SK-N-SH (cell line): Measurements from ENCODE around the gene MASP1. TPM values are rescaled to one million over a fixed set of nuclear protein-coding genes. Genes with fewer than 3 reads are reported as not detected.

ENCODE experiments used
- CTCF ChIA-PET: fragments of 300-600, 350-600 bp; formaldehyde crosslinking; extraction: SDS; loops from one replicate; lab custom pipeline; 2021; lab: Yijun Ruan, JAX
- POLR2A ChIA-PET: fragments of 350-600 bp; sonication (Branson Sonifier 250); formaldehyde crosslinking; extraction: SDS; loops from one replicate; lab custom pipeline; 2020; ENCODE audit warnings: antibody characterized with exemption, inconsistent platforms; lab: Yijun Ruan, JAX
- DNase-seq: peaks from one replicate; pipeline ENCODE4 v3.0.0; 2012
- H2AFZ ChIP-seq: fragments of 200-600 bp; sonication (generic); 2 replicates; pipeline ENCODE4 v1.8.1; 2016; ENCODE audit warnings: antibody characterized with exemption, mild to moderate bottlenecking, low read depth
- H3F3A ChIP-seq: fragments of 200-600 bp; sonication (generic); replicated peaks from 2 replicates; pipeline ENCODE3; 2016; ENCODE audit warnings: antibody characterized with exemption, mild to moderate bottlenecking; ENCODE audit not compliant: insufficient read depth
- H3K27ac ChIP-seq, 2 experiments: fragments of 200-500 bp in 1 of 2; fragments of 200-600 bp in 1 of 2; sonication (Bioruptor generic) in 1 of 2; sonication (generic), shearing (Covaris generic) in 1 of 2; 2 replicates each; pipeline versions ENCODE4 v1.5.1 to v1.6.1; 2014 to 2016; ENCODE audit warnings: low read depth in 2 of 2, inconsistent platforms in 1 of 2, low read length in 1 of 2, mild to moderate bottlenecking in 1 of 2, mixed read lengths in 1 of 2
- H3K27me3 ChIP-seq: fragments of 200-600 bp; sonication (generic), shearing (Covaris generic); 2 replicates; pipeline ENCODE4 v1.6.1; 2016; ENCODE audit warnings: mixed run types; ENCODE audit not compliant: insufficient read depth
- H3K36me3 ChIP-seq, 2 experiments: fragments of 200-500 bp in 1 of 2; fragments of 200-600 bp in 1 of 2; sonication (Bioruptor generic) in 1 of 2; sonication (generic) in 1 of 2; replicated peaks in 1 of 2; 2 replicates each; pipeline versions ENCODE3 to v1.5.1; 2014 to 2016; ENCODE audit warnings: low read length in 1 of 2, mild to moderate bottlenecking in 1 of 2; ENCODE audit not compliant: insufficient read depth in 2 of 2, control insufficient read depth in 1 of 2
- H3K4me1 ChIP-seq, 2 experiments: fragments of 200-500 bp in 1 of 2; fragments of 200-600 bp in 1 of 2; sonication (Bioruptor generic) in 1 of 2; sonication (generic), shearing (Covaris generic) in 1 of 2; 2 replicates each; pipeline versions ENCODE4 v1.5.1 to v1.6.1; 2014 to 2016; ENCODE audit warnings: low read depth in 1 of 2, low read length in 1 of 2, mixed run types in 1 of 2; ENCODE audit not compliant: insufficient read depth in 2 of 2, control insufficient read depth in 1 of 2
- H3K4me2 ChIP-seq: fragments of 200-600 bp; sonication (generic), shearing (Covaris generic); 2 replicates; pipeline ENCODE4 v1.6.1; 2017; ENCODE audit warnings: mixed run types
- H3K4me3 ChIP-seq, 2 experiments: fragments of 200-500 bp in 1 of 2; fragments of 200-600 bp in 1 of 2; sonication (Bioruptor generic) in 1 of 2; sonication (generic), shearing (Covaris generic) in 1 of 2; 2 replicates each; pipeline versions ENCODE4 v1.5.1 to v1.8.1; 2014 to 2016; ENCODE audit warnings: low read depth in 2 of 2, inconsistent platforms in 1 of 2, low read length in 1 of 2, mild to moderate bottlenecking in 1 of 2, mixed read lengths in 1 of 2, moderate library complexity in 1 of 2
- H3K79me2 ChIP-seq: fragments of 200-600 bp; sonication (generic); 2 replicates; pipeline ENCODE4 v1.8.1; 2017; ENCODE audit warnings: mild to moderate bottlenecking; ENCODE audit not compliant: insufficient read depth
- H3K9ac ChIP-seq: fragments of 200-600 bp; sonication (generic); 2 replicates; pipeline ENCODE4 v1.6.1; 2017; ENCODE audit warnings: mixed run types
- H3K9me2 ChIP-seq: fragments of 200-600 bp; sonication (generic); 2 replicates; pipeline ENCODE4 v1.6.1; 2017; ENCODE audit warnings: mixed run types
- H3K9me3 ChIP-seq: fragments of 200-600 bp; sonication (generic); 2 replicates; pipeline ENCODE4 v1.6.1; 2017; ENCODE audit warnings: mixed run types, mild to moderate bottlenecking, moderate library complexity
- H4K20me1 ChIP-seq: fragments of 200-600 bp; sonication (generic); 2 replicates; pipeline ENCODE4 v1.6.1; 2017; ENCODE audit warnings: mild to moderate bottlenecking, mixed run types; ENCODE audit not compliant: insufficient read depth
- EP300 ChIP-seq, 2 experiments: IDR thresholded peaks; 2 replicates each; pipeline versions ENCODE4 v1.4.0 to v1.6.1; 2012; ENCODE audit warnings: borderline replicate concordance in 1 of 2, low read depth in 1 of 2, low read length in 1 of 2
- POLR2AphosphoS5 ChIP-seq: IDR thresholded peaks from 2 replicates; pipeline ENCODE4 v1.6.1; 2012; ENCODE audit warnings: low read depth, low read length
- YY1 ChIP-seq: IDR thresholded peaks from 2 replicates; pipeline ENCODE4 v1.4.0; 2012; ENCODE audit warnings: low read depth, mild to moderate bottlenecking
- WGBS: methylation state at CpG from one replicate; pipeline ENCODE4 v1.1.6; 2017; ENCODE audit warnings: low lambda C conversion rate; 5-methylcytosine and 5-hydroxymethylcytosine counted together
- polyA plus RNA-seq, 3 experiments: library from polyadenylated mRNA; depleted of rRNA; stranded (reverse); fragments of >200 nt; gene quantifications; 2 replicates each; pipeline ENCODE4 v1.2.3, GENCODE V29; 2012
- TF ChIP-seq, protein P1 (sequence below): fragments of 150-350 bp; IDR thresholded peaks from 2 replicates; pipeline ENCODE4 v1.6.1; 2016; ENCODE audit warnings: mild to moderate bottlenecking, low read depth, low read length
- TF ChIP-seq, protein P2 (sequence below): fragments of 200-600 bp; sonication (generic); IDR thresholded peaks from 2 replicates; pipeline ENCODE4 v1.6.1; 2017; ENCODE audit warnings: antibody characterized with exemption, mild to moderate bottlenecking, moderate library complexity

Gene MASP1
- polyA plus RNA-seq, 1 of the 3 experiments (the other 2 are of a cell fraction) = not detected

DNA sequence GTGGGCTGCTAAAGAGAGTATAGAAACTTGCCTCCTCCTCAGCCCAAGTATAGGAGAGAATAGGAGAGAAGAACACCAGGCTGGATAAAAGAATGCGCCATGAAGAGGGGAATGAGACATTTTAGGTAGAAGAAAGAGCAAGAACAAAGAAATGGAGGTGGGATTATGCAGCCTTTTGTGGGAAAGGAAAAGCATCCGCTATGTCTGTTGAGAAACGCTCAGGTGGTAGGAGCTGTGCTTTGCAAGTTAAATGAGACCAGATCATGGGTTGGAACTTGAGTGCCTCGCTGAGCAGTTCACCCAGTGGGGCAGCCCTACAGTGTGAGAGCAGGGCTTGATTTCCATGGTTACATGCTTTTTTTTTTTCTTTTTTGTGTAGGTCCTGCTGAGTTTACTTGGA, 105.8 kb downstream of the MASP1 start:
- Histone ChIP-seq H3K79me2 (no peaks in the 10 kb centered on the region), H4K20me1 (no peaks in the 10 kb centered on the region), H3K4me2 (no peak overlapping the region), H3K27me3 (no peaks in the 10 kb centered on the region), H2AFZ (no peak overlapping the region), H3K4me3 (no peak overlapping the region), H3K27ac (no peak overlapping the region), H3F3A (no peaks in the 10 kb centered on the region), H3K9me3 (no peaks in the 10 kb centered on the region), H3K9ac (no peak overlapping the region), H3K9me2 (no peaks in the 10 kb centered on the region), H3K4me1 (peaks cover 0 to 13% of the 10 kb centered on the region in 2 experiments; a peak in 1 of 4 replicates), H3K36me3 (no peaks in the 10 kb centered on the region)
- ChIA-PET CTCF (interaction anchor here (0.7 kb wide), 1 partner anchor 140 kb away, joined by 3 read pairs; no protein-coding TSS in a partner anchor), POLR2A (no interaction called here)
- no peak for DNase-seq
- TF ChIP-seq, protein P1, sequence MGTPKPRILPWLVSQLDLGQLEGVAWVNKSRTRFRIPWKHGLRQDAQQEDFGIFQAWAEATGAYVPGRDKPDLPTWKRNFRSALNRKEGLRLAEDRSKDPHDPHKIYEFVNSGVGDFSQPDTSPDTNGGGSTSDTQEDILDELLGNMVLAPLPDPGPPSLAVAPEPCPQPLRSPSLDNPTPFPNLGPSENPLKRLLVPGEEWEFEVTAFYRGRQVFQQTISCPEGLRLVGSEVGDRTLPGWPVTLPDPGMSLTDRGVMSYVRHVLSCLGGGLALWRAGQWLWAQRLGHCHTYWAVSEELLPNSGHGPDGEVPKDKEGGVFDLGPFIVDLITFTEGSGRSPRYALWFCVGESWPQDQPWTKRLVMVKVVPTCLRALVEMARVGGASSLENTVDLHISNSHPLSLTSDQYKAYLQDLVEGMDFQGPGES = no peak
- TF ChIP-seq, protein P2, sequence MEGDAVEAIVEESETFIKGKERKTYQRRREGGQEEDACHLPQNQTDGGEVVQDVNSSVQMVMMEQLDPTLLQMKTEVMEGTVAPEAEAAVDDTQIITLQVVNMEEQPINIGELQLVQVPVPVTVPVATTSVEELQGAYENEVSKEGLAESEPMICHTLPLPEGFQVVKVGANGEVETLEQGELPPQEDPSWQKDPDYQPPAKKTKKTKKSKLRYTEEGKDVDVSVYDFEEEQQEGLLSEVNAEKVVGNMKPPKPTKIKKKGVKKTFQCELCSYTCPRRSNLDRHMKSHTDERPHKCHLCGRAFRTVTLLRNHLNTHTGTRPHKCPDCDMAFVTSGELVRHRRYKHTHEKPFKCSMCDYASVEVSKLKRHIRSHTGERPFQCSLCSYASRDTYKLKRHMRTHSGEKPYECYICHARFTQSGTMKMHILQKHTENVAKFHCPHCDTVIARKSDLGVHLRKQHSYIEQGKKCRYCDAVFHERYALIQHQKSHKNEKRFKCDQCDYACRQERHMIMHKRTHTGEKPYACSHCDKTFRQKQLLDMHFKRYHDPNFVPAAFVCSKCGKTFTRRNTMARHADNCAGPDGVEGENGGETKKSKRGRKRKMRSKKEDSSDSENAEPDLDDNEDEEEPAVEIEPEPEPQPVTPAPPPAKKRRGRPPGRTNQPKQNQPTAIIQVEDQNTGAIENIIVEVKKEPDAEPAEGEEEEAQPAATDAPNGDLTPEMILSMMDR = no peak
- TF ChIP-seq YY1 = no peak
- no peak for TF ChIP-seq EP300 (IDR thresholded peaks at IDR 0.05; ENCODE audit: borderline replicate concordance in 1 of 2, low read depth in 1 of 2, low read length in 1 of 2)
- TF ChIP-seq POLR2AphosphoS5 = no peak
- 69% methylated on average over 4 of the region's 4 CpGs for WGBS

Other genes with a start within 250 kb of the MASP1 start
- gene RPL39L, start 152.2 kb downstream of the MASP1 start, polyA plus RNA-seq (2012; rRNA removed) = 21.0 and 25.3 TPM in 2 replicates
- not detected in 2 replicates for gene RTP1, start 94.3 kb downstream of the MASP1 start, polyA plus RNA-seq (2012; rRNA removed)
- gene RTP4, start 76.6 kb upstream of the MASP1 start, polyA plus RNA-seq (2012; rRNA removed) = 0.16 TPM in 2 replicates